HEK293T (cell line): Measurements from ENCODE around the gene MNAT1.
"Not testable (repeated sequence)": the region's sequence is repeated elsewhere in the genome, so short reads cannot be mapped to it uniquely, and the experiment has no call there.

Experiments
- CTCF ChIA-PET: fragments of 350-600 bp; formaldehyde crosslinking; extraction: SDS; loops from one replicate; lab custom pipeline; 2021; ENCODE audit warnings: antibody characterized with exemption, inconsistent platforms; lab: Yijun Ruan, JAX
- POLR2A ChIA-PET: fragments of 350-600 bp; formaldehyde crosslinking; extraction: SDS; loops from one replicate; lab custom pipeline; 2020; ENCODE audit warnings: antibody characterized with exemption, inconsistent platforms; lab: Yijun Ruan, JAX
- DNase-seq: peaks from one replicate; pipeline ENCODE4 v3.0.0; 2012; ENCODE audit warnings: mixed read lengths; ENCODE audit errors: extremely low spot score
- ARNT ChIP-seq: fragments of 450-650 bp; IDR thresholded peaks from 2 replicates; pipeline ENCODE4 v1.6.1; 2017; ENCODE audit warnings: mild to moderate bottlenecking
- BHLHE40 ChIP-seq: fragments of 450-650 bp; IDR thresholded peaks from 2 replicates; pipeline ENCODE4 v1.6.1; 2016; ENCODE audit warnings: mild to moderate bottlenecking, moderate library complexity, borderline replicate concordance
- CTBP1 ChIP-seq: fragments of 450-650 bp; IDR thresholded peaks from 2 replicates; pipeline ENCODE4 v1.6.1; 2016; ENCODE audit warnings: borderline replicate concordance
- ELF4 ChIP-seq: fragments of 450-650 bp; IDR thresholded peaks from 2 replicates; pipeline ENCODE4 v1.6.1; 2017; ENCODE audit warnings: antibody characterized with exemption
- FOXA1 ChIP-seq: fragments of 450-650 bp; IDR thresholded peaks from 2 replicates; pipeline ENCODE4 v1.6.1; 2016; ENCODE audit warnings: mild to moderate bottlenecking
- FOXK2 ChIP-seq: fragments of 450-650 bp; IDR thresholded peaks from 2 replicates; pipeline ENCODE4 v1.6.1; 2016; ENCODE audit warnings: mild to moderate bottlenecking
- FOXM1 ChIP-seq: fragments of 450-650 bp; IDR thresholded peaks from 2 replicates; pipeline ENCODE4 v1.6.1; 2017; ENCODE audit warnings: mild to moderate bottlenecking, borderline replicate concordance
- HDGF ChIP-seq: fragments of 450-650 bp; IDR thresholded peaks from 2 replicates; pipeline ENCODE4 v1.6.1; 2017; ENCODE audit warnings: antibody characterized with exemption, borderline replicate concordance
- L3MBTL2 ChIP-seq: fragments of 450-650 bp; conservative IDR thresholded peaks from 2 replicates; pipeline ENCODE4 v1.6.1; 2016; ENCODE audit warnings: mild to moderate bottlenecking
- LEF1 ChIP-seq: fragments of 450-650 bp; IDR thresholded peaks from 2 replicates; pipeline ENCODE4 v1.6.1; 2017; ENCODE audit warnings: mild to moderate bottlenecking, borderline replicate concordance
- NFRKB ChIP-seq: fragments of 450-650 bp; IDR thresholded peaks from 2 replicates; pipeline ENCODE4 v1.6.1; 2016; ENCODE audit warnings: mild to moderate bottlenecking, moderate library complexity
- SP1 ChIP-seq: fragments of 450-650 bp; IDR thresholded peaks from 2 replicates; pipeline ENCODE4 v1.6.1; 2017
- SUZ12 ChIP-seq: fragments of 450-650 bp; IDR thresholded peaks from 2 replicates; pipeline ENCODE4 v1.6.1; 2016; ENCODE audit warnings: mild to moderate bottlenecking
- TARDBP ChIP-seq: fragments of 450-650 bp; IDR thresholded peaks from 2 replicates; pipeline ENCODE4 v1.6.1; 2016
- ZNF384 ChIP-seq: fragments of 450-650 bp; IDR thresholded peaks from 2 replicates; pipeline ENCODE4 v1.6.1; 2016
- TF ChIP-seq, protein P1 (sequence below): fragments of 450-650 bp; IDR thresholded peaks from 2 replicates; pipeline ENCODE4 v1.6.1; 2016

MNAT1 gene

DNA sequence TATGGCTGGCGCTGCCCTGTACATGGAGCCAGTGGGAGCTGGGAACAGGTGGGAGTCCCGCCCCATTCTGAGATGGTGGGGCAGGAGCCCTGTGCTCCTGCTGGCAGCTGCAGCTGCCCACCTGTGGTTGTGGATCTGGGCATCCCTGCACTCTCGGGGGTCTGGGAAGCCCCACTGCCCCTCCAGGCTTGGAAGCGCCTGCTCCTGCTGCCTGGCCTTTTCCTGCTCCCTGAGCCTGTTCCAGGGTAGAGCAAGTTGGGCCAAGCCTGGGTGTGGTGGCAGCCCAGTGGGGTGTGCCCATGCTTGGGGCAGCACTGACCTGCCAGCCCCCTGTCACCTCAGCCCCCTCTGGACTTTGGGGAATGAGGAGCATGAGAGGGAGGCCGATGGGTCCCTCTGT is 104.0 kb downstream of the MNAT1 start:
- CTCF ChIA-PET, result interaction anchor here (0.6 kb wide), 1 partner anchor 143 kb away, joined by 3 read pairs; no protein-coding TSS in a partner anchor
- no peak for DNase-seq
- TF ChIP-seq HDGF (no peak), NFRKB (no peak)
- POLR2A ChIA-PET, result no interaction called here

GRCh38 chr14:60839057-60839456 is 104.5 kb downstream of the MNAT1 start:
- TF ChIP-seq NFRKB, result no peak
- TF ChIP-seq LEF1, result no peak
- CTCF ChIA-PET, result interaction anchor here (0.6 kb wide), 1 partner anchor 143 kb away, joined by 3 read pairs; no protein-coding TSS in a partner anchor
- POLR2A ChIA-PET, result no interaction called here
- DNase-seq, result no peak

DNA sequence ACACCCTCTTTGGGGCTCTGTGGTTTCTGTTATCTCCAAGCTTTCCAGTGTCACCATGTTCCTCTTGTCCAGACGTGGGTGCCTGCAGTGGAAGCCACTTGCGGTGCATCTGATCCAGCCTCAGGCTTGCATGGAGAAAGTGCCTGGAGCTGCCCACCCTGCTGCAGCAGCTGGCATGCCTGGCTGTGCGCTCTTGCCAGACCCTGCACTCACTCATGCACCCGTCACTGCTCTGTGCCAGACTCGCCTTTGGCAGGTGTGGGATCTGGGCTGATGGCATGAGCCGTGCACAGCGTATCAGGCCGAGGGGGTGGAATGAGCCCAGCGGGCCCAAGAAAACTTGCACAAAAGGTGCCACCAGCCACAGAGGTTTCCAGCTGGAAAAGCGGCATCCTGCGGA is 105.1 kb downstream of the MNAT1 start:
- ChIA-PET POLR2A (no interaction called here), CTCF (no interaction called here)
- no peak for DNase-seq
- no peak for TF ChIP-seq ELF4
- no peak for TF ChIP-seq CTBP1

DNA sequence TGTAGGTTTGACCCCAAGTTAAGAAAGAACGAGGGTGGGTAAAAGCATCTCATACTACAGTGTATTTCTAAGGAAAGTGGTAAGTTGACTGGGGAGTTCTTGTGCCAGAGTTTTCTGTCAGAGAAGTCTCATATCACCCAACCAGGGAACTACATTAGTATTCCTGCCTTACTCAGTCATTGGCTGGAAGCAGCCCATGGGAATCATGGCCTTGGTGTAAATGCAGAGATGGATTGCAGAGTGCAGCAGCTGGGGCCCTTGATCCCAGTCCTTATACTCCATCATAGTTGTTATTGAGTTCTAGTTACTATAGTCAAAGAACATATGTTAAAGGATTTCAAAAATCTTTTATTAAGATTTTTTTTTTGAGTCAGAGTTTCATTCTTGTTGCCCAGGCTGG is 105.8 kb downstream of the MNAT1 start:
- TF ChIP-seq ZNF384 (no peak), SP1 (no peak)
- CTCF ChIA-PET, result no interaction called here
- POLR2A ChIA-PET, result no interaction called here
- no peak for DNase-seq

GRCh38 chr14:60845523-60845922 is 111.0 kb downstream of the MNAT1 start:
- ChIA-PET CTCF (no interaction called here), POLR2A (no interaction called here)
- TF ChIP-seq BHLHE40, result no peak
- DNase-seq, result no peak

DNA sequence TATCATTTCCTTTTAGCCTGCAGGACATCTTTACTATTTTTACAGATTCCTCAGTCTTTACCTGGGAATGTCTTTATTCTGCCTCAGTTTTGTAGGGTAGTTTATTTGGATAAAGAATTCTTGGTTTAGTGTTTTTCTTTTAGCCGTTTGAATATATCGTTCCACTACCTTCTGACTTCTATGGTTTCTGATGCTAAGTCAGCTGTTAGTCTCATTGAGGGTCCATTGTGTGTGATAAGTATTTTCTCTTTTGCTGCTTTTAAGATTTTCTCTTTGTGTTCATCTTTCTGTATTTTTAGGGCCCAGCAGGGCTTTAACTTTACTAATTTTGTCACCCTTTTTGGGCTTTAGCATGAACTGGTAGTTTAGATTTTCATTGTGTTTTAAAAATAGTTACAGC is 113.5 kb downstream of the MNAT1 start:
- DNase-seq, result no peak
- ChIA-PET CTCF (interaction anchor here (0.7 kb wide), 1 partner anchor 115 kb away, joined by 4 read pairs; no protein-coding TSS in a partner anchor), POLR2A (no interaction called here)
- TF ChIP-seq HDGF (no peak), LEF1 (no peak), NFRKB (no peak), L3MBTL2 (no peak), BHLHE40 (no peak), ZNF384 (no peak), FOXK2 (no peak), ELF4 (no peak), FOXA1 (no peak), FOXM1 (no peak), CTBP1 (no peak; the same call in 1 of the 2 replicates), ARNT (no peak), SUZ12 (no peak), SP1 (no peak), TARDBP (no peak)
- TF ChIP-seq, protein P1, sequence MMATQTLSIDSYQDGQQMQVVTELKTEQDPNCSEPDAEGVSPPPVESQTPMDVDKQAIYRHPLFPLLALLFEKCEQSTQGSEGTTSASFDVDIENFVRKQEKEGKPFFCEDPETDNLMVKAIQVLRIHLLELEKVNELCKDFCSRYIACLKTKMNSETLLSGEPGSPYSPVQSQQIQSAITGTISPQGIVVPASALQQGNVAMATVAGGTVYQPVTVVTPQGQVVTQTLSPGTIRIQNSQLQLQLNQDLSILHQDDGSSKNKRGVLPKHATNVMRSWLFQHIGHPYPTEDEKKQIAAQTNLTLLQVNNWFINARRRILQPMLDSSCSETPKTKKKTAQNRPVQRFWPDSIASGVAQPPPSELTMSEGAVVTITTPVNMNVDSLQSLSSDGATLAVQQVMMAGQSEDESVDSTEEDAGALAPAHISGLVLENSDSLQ, result no peak

DNA sequence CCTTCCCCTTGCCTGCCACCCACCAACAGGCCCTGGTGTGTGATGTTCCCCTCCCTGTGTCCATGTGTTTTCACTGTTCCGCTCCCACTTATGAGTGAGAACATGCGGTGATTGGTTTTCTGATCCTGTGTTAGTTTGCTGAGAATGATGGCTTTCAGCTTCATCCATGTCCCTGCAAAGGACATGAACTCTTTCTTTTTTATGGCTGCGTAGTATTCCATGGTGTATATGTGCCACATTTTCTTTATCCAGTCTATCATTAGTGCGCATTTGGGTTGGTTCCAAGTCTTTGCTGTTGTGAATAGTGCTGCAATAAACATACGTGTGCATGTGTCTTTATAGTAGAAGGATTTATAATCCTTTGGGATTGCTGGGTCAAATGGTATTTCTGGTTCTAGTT is 117.1 kb downstream of the MNAT1 start:
- POLR2A ChIA-PET, DNase-seq, CTCF ChIA-PET: not testable (repeated sequence)

- CTCF ChIA-PET, result no interaction called here
- no peak for DNase-seq
- POLR2A ChIA-PET, result no interaction called here
- TF ChIP-seq TARDBP (no peak), FOXK2 (no peak), LEF1 (no peak), ZNF384 (no peak), SP1 (no peak), CTBP1 (no peak), HDGF (no peak), NFRKB (no peak), ARNT (no peak), BHLHE40 (no peak), L3MBTL2 (no peak), FOXA1 (no peak), SUZ12 (no peak), ELF4 (no peak), FOXM1 (no peak)
- TF ChIP-seq, protein P1, result no peak
These were observed 121.5 kb downstream of the MNAT1 start for GRCh38 chr14:60856111-60856510.
